Brain microvascular endothelial cell (primary cell): Measurements from ENCODE around the gene CYP4F8.

ENCODE experiments used
- DNase-seq: peaks from one replicate; pipeline ENCODE4 v3.0.0-alpha.2; 2020
- H3K27ac ChIP-seq: fragments of 250-450 bp; sonication (Bioruptor Pico); 2 replicates; pipeline ENCODE4 v1.5.1; 2020; ENCODE audit warnings: mild to moderate bottlenecking, moderate library complexity
- H3K27me3 ChIP-seq: fragments of 250-450 bp; sonication (Bioruptor Pico); replicated peaks from 2 replicates; pipeline ENCODE4 v1.5.1; 2020; ENCODE audit warnings: mild to moderate bottlenecking
- H3K36me3 ChIP-seq: fragments of 250-450 bp; sonication (Bioruptor Pico); replicated peaks from 2 replicates; pipeline ENCODE4 v1.5.1; 2020; ENCODE audit warnings: mild to moderate bottlenecking
- H3K4me3 ChIP-seq: 2 replicates; pipeline ENCODE4 v1.5.1; 2011; ENCODE audit warnings: low read depth, mild to moderate bottlenecking, control low read depth, low read length, moderate library complexity
- in situ Hi-C: cut with HindIII; loops from 2 replicates; pipeline ENCODE4 v1.10.0; 2017; ENCODE audit warnings: low sequenced_read_pairs, low pct_ligation_motif_present
- TF ChIP-seq, protein P1 (sequence below): IDR thresholded peaks from 2 replicates; pipeline ENCODE4 v1.5.1; 2011; ENCODE audit warnings: low read depth, mild to moderate bottlenecking, moderate library complexity, low read length, control low read depth, inconsistent platforms; ENCODE audit errors: missing control alignments

Gene CYP4F8, protein sequence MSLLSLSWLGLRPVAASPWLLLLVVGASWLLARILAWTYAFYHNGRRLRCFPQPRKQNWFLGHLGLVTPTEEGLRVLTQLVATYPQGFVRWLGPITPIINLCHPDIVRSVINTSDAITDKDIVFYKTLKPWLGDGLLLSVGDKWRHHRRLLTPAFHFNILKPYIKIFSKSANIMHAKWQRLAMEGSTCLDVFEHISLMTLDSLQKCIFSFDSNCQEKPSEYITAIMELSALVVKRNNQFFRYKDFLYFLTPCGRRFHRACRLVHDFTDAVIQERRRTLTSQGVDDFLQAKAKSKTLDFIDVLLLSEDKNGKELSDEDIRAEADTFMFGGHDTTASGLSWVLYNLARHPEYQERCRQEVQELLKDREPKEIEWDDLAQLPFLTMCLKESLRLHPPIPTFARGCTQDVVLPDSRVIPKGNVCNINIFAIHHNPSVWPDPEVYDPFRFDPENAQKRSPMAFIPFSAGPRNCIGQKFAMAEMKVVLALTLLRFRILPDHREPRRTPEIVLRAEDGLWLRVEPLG

DNA sequence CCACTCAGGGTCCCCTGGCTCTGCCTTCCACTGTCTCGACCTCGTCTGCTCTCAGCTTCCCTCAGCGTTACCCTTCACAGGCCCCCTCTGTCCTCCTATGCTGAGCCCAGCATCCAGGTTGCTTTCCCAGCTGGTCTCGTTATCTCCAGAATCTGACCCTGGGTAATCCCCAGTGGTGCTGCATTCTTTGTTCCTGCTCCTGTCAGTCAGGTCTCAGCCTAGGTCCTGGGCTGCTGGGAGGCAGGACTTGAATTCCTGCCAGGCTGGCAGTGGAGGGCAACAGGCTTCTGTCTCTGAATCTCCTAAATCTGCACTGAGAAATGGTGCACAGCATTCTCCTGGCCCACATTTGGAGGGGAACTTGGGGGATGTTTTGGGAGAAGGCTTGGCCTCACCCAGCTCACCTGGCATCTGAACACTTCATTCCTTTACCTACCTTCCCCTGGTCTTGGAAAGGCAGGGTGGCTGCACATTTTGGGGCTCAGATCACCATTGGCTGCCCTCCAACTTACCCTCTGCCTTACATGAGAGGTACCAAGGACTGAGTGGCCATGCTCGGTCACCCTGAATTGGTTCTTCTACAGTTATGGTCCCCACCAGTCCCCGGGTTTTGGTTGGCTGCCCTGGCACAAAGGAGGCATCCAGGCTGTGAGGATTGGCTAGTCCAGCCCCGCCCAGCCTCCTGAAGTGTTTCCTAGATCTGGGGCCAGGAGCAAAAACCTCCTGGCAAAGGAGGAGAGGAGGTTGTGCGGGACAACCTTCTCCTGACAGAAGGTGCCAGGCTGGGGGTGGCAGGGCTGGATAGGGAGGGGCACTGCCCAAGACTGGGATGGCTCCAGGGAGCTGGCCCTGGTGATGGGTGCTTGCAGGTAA is at the start of gene CYP4F8:
CYP4F8 (plus strand) TSS at position 712 of the 873 bp plus-strand sequence. CDS start 399 bp downstream, outside the sequence.
- no peaks in the 10 kb centered on the region for H3K27me3 ChIP-seq
- no peak within 1 kb of the TSS for H3K27ac ChIP-seq
- in situ Hi-C loops, result no loop called here
- no peak for DNase-seq
- TF ChIP-seq, protein P1, sequence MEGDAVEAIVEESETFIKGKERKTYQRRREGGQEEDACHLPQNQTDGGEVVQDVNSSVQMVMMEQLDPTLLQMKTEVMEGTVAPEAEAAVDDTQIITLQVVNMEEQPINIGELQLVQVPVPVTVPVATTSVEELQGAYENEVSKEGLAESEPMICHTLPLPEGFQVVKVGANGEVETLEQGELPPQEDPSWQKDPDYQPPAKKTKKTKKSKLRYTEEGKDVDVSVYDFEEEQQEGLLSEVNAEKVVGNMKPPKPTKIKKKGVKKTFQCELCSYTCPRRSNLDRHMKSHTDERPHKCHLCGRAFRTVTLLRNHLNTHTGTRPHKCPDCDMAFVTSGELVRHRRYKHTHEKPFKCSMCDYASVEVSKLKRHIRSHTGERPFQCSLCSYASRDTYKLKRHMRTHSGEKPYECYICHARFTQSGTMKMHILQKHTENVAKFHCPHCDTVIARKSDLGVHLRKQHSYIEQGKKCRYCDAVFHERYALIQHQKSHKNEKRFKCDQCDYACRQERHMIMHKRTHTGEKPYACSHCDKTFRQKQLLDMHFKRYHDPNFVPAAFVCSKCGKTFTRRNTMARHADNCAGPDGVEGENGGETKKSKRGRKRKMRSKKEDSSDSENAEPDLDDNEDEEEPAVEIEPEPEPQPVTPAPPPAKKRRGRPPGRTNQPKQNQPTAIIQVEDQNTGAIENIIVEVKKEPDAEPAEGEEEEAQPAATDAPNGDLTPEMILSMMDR, result no peak
- H3K36me3 ChIP-seq, result no peaks in the 10 kb centered on the region
- no peak within 1 kb of the TSS for H3K4me3 ChIP-seq

DNA sequence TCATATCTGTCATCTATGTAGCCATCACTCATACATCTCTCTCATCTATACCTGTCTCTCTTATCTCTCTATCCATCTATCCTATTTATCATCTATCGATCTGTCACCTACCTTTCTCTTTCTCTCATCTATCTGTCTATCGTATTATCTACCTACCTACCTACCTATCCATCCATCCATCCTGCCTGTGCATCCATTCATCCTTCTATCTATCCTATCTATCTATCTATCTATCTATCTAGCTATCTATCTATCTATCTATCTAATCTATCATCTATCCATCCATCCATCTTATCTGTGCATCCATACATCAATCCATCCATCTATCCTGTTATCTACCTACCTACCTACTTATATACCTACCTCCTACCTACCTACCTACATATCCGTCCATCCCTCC is 44.6 kb upstream of the CYP4F8 start:
- H3K36me3 ChIP-seq, result no peaks in the 10 kb centered on the region
- no peaks in the 10 kb centered on the region for H3K27me3 ChIP-seq
- TF ChIP-seq, protein P1, result no peak
- H3K4me3 ChIP-seq, result no peak overlapping the region
- H3K27ac ChIP-seq, result no peak overlapping the region
- DNase-seq, result no peak
- in situ Hi-C loops, result no loop called here

DNA sequence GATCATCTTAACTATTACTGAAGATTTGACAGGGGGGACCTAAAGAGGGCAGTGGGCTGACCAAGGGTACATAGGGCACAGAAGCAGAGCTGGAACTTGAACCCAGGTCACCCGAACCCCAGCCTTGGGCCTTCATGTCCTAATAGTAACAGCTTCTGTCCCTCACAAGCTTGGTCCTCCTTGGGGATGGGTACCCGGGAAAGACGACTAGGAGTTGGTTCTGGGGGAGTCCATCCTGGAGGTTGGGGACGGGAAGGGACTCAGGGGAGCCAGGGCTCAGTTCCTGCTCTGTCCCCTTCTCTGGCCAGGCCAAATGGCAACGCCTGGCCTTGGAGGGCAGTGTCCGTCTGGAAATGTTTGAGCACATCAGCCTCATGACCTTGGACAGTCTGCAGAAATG is 39.6 kb upstream of the CYP4F8 start:
- H3K36me3 ChIP-seq, result no peaks in the 10 kb centered on the region
- in situ Hi-C loops, result no loop called here
- no peak overlapping the region for H3K27ac ChIP-seq
- TF ChIP-seq, protein P1, result no peak
- no peak for DNase-seq
- H3K27me3 ChIP-seq, result no peaks in the 10 kb centered on the region
- H3K4me3 ChIP-seq, result no peak overlapping the region

DNA sequence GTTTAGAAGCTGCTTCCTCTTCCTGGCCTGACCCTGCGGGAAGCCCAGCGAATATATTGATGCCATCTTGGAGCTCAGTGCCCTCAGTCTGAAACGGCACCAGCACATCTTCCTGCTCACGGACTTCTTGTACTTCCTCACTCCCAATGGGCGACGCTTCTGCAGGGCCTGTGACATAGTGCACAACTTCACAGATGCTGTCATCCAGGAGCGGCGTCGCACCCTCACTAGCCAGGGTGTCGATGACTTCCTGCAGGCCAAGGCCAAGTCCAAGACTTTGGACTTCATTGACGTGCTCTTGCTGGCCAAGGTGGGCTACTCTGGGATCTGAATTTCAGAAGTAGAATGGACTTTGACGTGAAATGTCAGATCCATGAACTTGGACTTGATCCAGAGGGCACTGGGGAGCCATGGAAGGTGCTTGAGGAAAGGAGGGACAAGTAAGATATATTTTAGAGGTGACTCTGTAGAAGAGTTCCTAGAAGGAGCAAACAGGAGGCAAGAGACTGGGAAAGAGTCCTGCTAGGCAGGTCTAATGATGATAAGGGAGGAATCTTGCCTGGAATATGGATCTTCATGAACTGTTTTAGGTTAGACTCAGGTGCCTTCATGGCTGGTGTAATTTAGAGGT is 38.4 kb upstream of the CYP4F8 start:
- H3K4me3 ChIP-seq, result no peak overlapping the region
- H3K36me3 ChIP-seq, result no peaks in the 10 kb centered on the region
- no peak overlapping the region for H3K27ac ChIP-seq
- no peak for DNase-seq
- TF ChIP-seq, protein P1, result no peak
- H3K27me3 ChIP-seq, result no peaks in the 10 kb centered on the region
- in situ Hi-C loops, result no loop called here

DNA sequence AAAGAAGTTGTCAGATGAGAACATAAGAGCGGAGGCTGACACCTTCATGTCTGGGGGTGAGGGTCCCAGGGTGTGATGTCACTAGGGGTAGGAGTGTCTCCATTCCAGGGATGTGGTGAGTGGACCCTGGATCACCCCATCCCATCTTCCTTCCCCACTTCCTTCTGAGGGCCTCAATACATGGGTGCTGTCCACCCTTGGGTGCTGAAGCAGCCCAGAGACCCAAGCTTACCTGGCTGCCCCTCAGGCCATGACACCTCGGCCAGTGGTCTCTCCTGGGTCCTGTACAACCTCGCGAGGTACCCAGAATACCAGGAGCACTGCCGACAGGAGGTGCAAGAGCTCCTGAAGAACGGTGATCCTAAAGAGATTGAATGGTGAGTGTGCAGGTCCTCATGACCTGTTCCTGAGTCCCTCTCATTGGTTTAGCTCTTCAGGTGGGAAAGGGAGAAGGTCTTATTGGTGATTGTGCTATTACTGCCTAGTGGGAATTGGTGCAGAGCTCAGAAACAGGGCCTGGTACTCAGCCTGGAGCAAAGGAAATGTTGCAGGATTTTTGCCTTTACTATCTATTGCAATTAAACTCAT is 37.7 kb upstream of the CYP4F8 start:
- Histone ChIP-seq H3K36me3 (no peaks in the 10 kb centered on the region), H3K4me3 (no peak overlapping the region)
- in situ Hi-C loops, result no loop called here

More for the DNA sequence above, 37.7 kb upstream of the CYP4F8 start:
- no peak for DNase-seq
- Histone ChIP-seq H3K27me3 (no peaks in the 10 kb centered on the region), H3K27ac (no peak overlapping the region)
- TF ChIP-seq, protein P1, result no peak
